Heart left ventricle (tissue), 13 donors: Measurements from ENCODE around the gene PEMT.

Experiments
- CTCF ChIP-seq, 12 donors: fragments of 200-600 bp; sonication (generic) in 4 of 12; IDR thresholded peaks; one replicate each; pipeline versions ENCODE4 v1.5.0 to v1.8.0; 2018 to 2022; ENCODE audit warnings: antibody characterized with exemption in 12 of 12, mild to moderate bottlenecking in 5 of 12
- POLR2A ChIP-seq, 2 donors: fragments of 450-650 bp; IDR thresholded peaks; one replicate each; pipeline ENCODE4 v1.6.1; 2017; ENCODE audit warnings: antibody characterized with exemption in 2 of 2, mild to moderate bottlenecking in 2 of 2, moderate library complexity in 2 of 2
- donor health status: ischemic (EF 13 %, LVEDD 7.1; RV severe dilation, severe dysfunction).
- donor health status: DM: no; HTN: yes; CAD: no.
- donor health status: DM: no; HTN: no; CAD: no.
- donor health status: ischemic (EF 25% LVEDD 6.9; RV normal size, moderate dysfunction).
- donor health status: ischemic (EF 25% LVEDD 5.7; RV mildly dilated, moderate dysfunction).
- donor health status: ischemic (EF 35%, LVEDD 5.7; RV mildly dilated, moderate dysfunction).
- donor health status: nonischemic (EF 11% LVEDD 7.7; RV severe dilation, severe dysfunction).
- donor health status: DM: yes; HTN: yes; CAD: no.
- donor health status: PGD.
- donor health status: ischemic (EF 29% LVEDD 5.4; RV normal size, mild dysfunction).
- donor health status: nonischemic (EF 23%, LVEDD 6.1; RV moderate dilation, normal function).

DNA sequence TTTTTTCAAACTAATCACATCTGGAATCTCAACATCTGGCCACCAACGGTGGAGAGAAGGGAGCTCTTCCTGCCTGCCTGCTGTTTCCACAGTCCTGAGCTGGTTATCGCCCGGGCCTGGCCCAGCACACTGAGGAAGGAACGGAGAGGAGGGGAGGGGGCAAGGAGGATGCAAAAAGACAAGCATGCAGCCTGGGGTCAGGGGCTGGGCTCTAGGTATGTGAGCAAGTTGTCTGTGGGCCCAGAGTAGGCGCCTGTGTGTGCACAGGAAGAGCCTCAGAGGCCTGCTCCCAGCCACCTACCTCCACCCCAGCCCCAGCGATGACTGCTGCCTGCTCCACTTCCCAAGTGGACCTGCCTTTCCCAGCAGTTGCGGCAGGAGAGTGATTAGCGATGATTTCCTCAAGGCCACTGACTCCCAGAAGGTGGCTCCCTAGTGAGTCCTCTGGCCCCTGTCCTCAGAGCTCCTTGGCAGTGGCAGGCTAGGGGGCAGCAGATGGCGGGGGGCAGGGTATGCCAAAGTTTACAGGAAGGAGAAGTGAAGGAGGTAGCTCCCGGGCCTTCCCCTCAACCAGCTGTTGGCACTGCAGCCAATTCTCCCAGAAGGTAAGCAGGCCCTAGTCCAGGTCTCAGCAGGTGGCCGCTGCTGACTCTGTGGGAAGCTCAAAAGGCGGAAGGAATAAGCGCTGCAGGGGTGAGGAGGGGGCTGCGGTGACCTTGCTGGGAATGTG, 68.3 kb downstream of the PEMT start:
- TF ChIP-seq CTCF (IDR thresholded peaks at IDR 0.05) = no peak
- TF ChIP-seq POLR2A (IDR thresholded peaks at IDR 0.05) = no peak
